Vagina (tissue), 2 donors: ENCODE measurements around the gene SPAG4.

ENCODE experiments used
- CTCF ChIP-seq, 3 experiments: fragments of 450-650 bp in 2 of 3; fragments of 200-600 bp in 1 of 3; sonication (generic) in 1 of 3; IDR thresholded peaks; one replicate each; pipeline ENCODE4 v1.5.1; 2017 to 2019; ENCODE audit warnings: antibody characterized with exemption in 3 of 3, mild to moderate bottlenecking in 2 of 3, moderate library complexity in 2 of 3
- POLR2A ChIP-seq, 2 donors: fragments of 450-650 bp; IDR thresholded peaks; one replicate each; pipeline ENCODE4 v1.6.1; 2017; ENCODE audit warnings: antibody characterized with exemption in 2 of 2, mild to moderate bottlenecking in 2 of 2, moderate library complexity in 2 of 2

DNA sequence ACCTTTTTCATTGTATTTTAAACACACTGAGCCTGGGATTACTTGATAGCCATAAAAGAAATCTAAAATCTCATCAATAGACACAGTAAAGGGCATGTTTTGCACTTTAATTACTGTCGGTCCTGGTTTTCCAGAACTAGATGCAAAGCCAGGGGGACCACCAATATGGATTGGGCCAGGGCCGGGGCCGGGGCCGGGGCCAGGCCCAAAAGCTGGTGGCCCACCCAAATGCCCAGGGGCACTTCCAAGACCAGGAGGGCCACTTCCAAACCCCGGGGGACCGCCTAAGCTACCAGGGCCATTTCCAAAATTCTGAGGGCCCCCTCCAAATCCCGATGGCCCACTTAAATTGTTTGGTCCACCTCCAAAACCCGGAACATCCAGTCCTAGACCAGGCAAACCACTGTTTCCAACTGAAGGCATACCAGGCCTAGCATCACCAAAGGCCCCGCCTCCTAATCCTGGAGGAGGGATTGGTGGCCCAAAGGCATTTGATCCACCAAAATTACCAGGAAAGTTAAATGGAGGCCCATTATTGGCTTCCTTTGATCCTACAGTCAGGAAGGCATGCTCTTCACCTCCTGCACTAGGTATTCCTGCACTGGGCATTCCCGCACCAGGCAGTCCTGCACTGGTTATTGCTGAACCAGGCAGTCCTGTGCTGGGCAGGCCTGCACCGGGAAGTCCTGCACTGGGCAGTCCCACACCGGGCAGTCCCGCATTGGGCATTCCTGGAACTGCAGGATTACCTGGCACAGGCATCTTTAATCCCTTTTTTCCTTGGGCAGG lies 37.2 kb downstream of the SPAG4 start:
- TF ChIP-seq POLR2A (IDR thresholded peaks at IDR 0.05) (no peak), CTCF (IDR thresholded peaks at IDR 0.05) (no peak)
